Astrocyte of the cerebellum (primary cell): Measurements from ENCODE around the gene RYR2.
A peak's percentile ranks its signal among the peaks of the same experiment; 100 is the strongest.

Experiments
- DNase-seq: peaks from one replicate; pipeline ENCODE4 v3.0.0-alpha.2; 2011; ENCODE audit warnings: low read depth
- H3K4me3 ChIP-seq: 2 replicates; pipeline ENCODE4 v1.5.1; 2011; ENCODE audit warnings: mild to moderate bottlenecking, low read depth, low read length, moderate library complexity
- in situ Hi-C: cut with HindIII; loops from 2 replicates; pipeline ENCODE4 v1.10.0; 2017; ENCODE audit warnings: low sequenced_read_pairs
- TF ChIP-seq, protein P1 (sequence below): IDR thresholded peaks from 2 replicates; pipeline ENCODE4 v1.5.1; 2012; ENCODE audit warnings: low read length, low read depth, moderate library complexity, mild to moderate bottlenecking; ENCODE audit errors: missing control alignments

Gene RYR2

DNA sequence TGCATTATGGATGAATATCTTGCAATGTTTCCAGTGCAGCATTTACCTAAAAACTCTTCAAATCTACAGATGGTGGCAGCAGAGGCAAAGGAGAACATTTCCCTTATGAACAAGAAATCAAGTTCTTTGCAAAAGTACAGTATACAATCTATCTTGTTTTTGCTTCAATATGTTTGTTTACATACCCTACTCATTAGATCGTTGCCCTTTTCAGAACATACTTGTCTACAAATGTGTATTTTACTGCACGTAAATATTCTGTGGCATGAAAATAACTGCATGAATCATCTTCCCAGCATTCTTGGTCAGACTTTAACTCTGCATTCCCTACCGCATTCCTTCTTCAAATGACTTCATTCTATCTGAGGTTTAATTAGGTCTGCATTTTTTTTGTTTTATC, 636.0 kb downstream of the RYR2 start:
- peak; percentile 11 for DNase-seq
- TF ChIP-seq, protein P1, sequence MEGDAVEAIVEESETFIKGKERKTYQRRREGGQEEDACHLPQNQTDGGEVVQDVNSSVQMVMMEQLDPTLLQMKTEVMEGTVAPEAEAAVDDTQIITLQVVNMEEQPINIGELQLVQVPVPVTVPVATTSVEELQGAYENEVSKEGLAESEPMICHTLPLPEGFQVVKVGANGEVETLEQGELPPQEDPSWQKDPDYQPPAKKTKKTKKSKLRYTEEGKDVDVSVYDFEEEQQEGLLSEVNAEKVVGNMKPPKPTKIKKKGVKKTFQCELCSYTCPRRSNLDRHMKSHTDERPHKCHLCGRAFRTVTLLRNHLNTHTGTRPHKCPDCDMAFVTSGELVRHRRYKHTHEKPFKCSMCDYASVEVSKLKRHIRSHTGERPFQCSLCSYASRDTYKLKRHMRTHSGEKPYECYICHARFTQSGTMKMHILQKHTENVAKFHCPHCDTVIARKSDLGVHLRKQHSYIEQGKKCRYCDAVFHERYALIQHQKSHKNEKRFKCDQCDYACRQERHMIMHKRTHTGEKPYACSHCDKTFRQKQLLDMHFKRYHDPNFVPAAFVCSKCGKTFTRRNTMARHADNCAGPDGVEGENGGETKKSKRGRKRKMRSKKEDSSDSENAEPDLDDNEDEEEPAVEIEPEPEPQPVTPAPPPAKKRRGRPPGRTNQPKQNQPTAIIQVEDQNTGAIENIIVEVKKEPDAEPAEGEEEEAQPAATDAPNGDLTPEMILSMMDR, result no peak

GRCh38 chr1:237679687-237680086, 637.7 kb downstream of the RYR2 start:
- TF ChIP-seq, protein P1, result no peak
- DNase-seq, result no peak
- no peak overlapping the region for H3K4me3 ChIP-seq
- in situ Hi-C loops, result no loop called here

More for the DNA sequence above, 636.0 kb downstream of the RYR2 start:
- no peak overlapping the region for H3K4me3 ChIP-seq
- in situ Hi-C loops, result no loop called here

GRCh38 chr1:237681210-237681609, 639.2 kb downstream of the RYR2 start:
- in situ Hi-C loops, result no loop called here
- TF ChIP-seq, protein P1, result no peak
- H3K4me3 ChIP-seq, result no peak overlapping the region
- DNase-seq, result no peak

DNA sequence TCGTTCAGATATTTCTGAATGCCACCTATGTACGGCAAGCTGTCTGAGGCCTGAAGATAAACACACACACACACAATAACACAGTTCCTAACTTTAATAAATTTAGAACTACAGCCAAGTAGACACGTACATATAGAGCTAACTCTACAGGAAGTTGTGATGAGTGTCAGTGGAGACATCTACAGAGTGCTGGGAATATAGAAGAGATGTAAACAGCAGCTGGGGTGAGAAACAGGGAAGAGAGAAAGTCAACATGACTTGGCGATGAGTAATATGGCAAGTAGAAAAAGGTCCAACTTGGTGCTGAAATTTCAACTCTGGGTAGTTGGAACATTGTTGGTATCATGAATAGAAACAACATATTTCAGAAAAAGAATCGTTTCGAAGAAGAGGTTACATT, 642.3 kb downstream of the RYR2 start:
- in situ Hi-C loops, result no loop called here
- TF ChIP-seq, protein P1, result no peak
- DNase-seq, result no peak
- no peak overlapping the region for H3K4me3 ChIP-seq

- H3K4me3 ChIP-seq, result no peak overlapping the region
- TF ChIP-seq, protein P1, result no peak
- no peak for DNase-seq
- in situ Hi-C loops, result no loop called here
These were observed 643.6 kb downstream of the RYR2 start for GRCh38 chr1:237685551-237685950.

GRCh38 chr1:237687804-237688203, 645.8 kb downstream of the RYR2 start:
- no peak for DNase-seq
- H3K4me3 ChIP-seq, result no peak overlapping the region
- TF ChIP-seq, protein P1, result no peak
- in situ Hi-C loops, result no loop called here

DNA sequence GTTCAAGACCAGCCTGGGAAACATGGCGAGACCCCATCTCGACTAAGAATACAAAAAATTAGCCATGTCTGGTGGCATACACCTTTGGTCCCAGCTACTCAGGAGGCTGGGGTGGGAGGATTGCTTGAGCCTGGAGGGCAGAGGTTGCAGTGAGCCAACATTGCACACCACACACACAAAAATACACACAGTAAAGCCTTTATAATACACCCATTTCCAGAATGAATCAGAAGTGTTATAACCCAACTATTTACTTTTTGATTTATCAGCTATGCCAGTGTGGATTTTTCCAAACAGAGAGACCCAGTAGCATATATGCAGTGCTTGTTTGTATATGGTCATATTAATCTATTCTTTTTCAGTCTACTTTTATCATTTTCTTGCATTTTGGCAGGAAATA, 648.7 kb downstream of the RYR2 start:
- in situ Hi-C loops, result no loop called here
- no peak for DNase-seq
- H3K4me3 ChIP-seq, result no peak overlapping the region

More for the DNA sequence above, 648.7 kb downstream of the RYR2 start:
- TF ChIP-seq, protein P1, result no peak
